Gastrocnemius medialis (tissue), 4 donors: ENCODE measurements around the gene ZNRF4.

Experiments used
- CTCF ChIP-seq, 5 experiments: fragments of 450-650 bp in 3 of 5; fragments of 200-600 bp in 2 of 5; sonication (generic) in 2 of 5; IDR thresholded peaks in 4 of 5; conservative IDR thresholded peaks in 1 of 5; 1 replicate in 4 of 5; 2 replicates in 1 of 5; pipeline ENCODE4 v1.5.1; 2016 to 2019; ENCODE audit warnings: antibody characterized with exemption in 5 of 5, mild to moderate bottlenecking in 3 of 5, moderate library complexity in 3 of 5
- POLR2A ChIP-seq, 2 donors: fragments of 450-650 bp; IDR thresholded peaks; one replicate each; pipeline ENCODE4 v1.6.1; 2017; ENCODE audit warnings: antibody characterized with exemption in 2 of 2, mild to moderate bottlenecking in 2 of 2, moderate library complexity in 2 of 2

- TF ChIP-seq CTCF (IDR thresholded peaks at IDR 0.05 in 4 of 5, conservative IDR thresholded peaks at IDR 0.05 in 1 of 5) = no peak
- TF ChIP-seq POLR2A (IDR thresholded peaks at IDR 0.05) = no peak
Observed at GRCh38 chr19:5473646-5474045, 18.4 kb downstream of the ZNRF4 start.
